Panc1 (cell line): Measurements from ENCODE around the gene LSM8.

ENCODE experiments used
- POLR2AphosphoS5 ChIP-seq: IDR thresholded peaks from 2 replicates; pipeline ENCODE4 v1.6.1; 2012; ENCODE audit warnings: mild to moderate bottlenecking, low read depth, low read length, moderate library complexity
- SIN3A ChIP-seq: IDR thresholded peaks from 2 replicates; pipeline ENCODE4 v1.6.1; 2012; ENCODE audit warnings: low read depth, mild to moderate bottlenecking, low read length, moderate library complexity, borderline replicate concordance; ENCODE audit not compliant: insufficient read depth
- TF ChIP-seq, protein P1 (sequence below): fragments of 450-650 bp; IDR thresholded peaks from 2 replicates; pipeline ENCODE4 v1.5.1; 2017; ENCODE audit warnings: mild to moderate bottlenecking

DNA sequence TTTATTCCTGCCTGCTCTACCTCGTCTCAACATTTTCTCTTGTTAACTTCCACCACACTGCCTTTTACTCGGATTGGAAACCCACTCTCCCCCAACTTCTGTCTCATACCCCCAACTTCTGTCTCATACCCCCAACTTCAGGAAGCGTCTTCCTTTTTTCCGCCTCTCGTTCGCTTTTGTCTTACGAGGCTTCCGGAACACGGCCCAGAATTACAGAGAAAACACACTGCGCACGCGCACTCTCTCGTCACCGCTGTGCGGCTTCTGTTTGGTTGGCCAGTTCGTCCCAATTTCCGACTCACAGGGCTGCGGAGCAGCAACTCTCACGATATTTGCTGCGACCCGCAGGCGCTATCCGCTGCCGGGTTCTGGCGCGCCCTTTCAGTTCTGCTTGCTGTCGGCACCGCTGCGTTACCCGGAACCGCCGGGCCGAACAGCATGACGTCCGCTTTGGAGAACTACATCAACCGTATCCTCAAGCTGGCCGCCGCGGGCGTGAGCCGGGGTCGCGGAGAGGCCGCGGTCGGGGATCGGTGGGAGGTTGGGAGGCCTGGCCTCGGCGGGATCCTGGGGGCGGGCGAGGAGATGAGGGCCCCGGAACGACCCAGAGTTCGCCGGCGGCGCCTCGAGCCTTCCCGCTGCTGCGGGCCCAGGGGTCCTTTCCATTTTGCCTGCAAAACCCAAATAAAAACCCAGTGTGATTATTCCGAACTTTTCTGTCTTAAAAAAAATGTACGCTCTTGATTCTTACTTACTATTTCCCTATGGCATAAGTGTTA is at the start of gene LSM8:
- TF ChIP-seq POLR2AphosphoS5, result peak; percentile 92
- TF ChIP-seq, protein P1, sequence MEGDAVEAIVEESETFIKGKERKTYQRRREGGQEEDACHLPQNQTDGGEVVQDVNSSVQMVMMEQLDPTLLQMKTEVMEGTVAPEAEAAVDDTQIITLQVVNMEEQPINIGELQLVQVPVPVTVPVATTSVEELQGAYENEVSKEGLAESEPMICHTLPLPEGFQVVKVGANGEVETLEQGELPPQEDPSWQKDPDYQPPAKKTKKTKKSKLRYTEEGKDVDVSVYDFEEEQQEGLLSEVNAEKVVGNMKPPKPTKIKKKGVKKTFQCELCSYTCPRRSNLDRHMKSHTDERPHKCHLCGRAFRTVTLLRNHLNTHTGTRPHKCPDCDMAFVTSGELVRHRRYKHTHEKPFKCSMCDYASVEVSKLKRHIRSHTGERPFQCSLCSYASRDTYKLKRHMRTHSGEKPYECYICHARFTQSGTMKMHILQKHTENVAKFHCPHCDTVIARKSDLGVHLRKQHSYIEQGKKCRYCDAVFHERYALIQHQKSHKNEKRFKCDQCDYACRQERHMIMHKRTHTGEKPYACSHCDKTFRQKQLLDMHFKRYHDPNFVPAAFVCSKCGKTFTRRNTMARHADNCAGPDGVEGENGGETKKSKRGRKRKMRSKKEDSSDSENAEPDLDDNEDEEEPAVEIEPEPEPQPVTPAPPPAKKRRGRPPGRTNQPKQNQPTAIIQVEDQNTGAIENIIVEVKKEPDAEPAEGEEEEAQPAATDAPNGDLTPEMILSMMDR, result no peak
- TF ChIP-seq SIN3A, result peak; percentile 83
